NCI-H2196 (cell line): ENCODE data around the gene SKIC8.
"Not testable (repeated sequence)": the region's sequence is repeated elsewhere in the genome, so short reads cannot be mapped to it uniquely, and the experiment has no call there.

Experiments used
- DNase-seq: peaks from one replicate; lab custom pipeline; 2025; ENCODE audit not compliant: unreplicated experiment; lab: John Stamatoyannopoulos, UW

SKIC8 gene

GRCh38 chr15:78257681-78258080, 41.7 kb downstream of the SKIC8 start:
- no peak for DNase-seq

- DNase-seq = no peak
Measured at GRCh38 chr15:78256044-78256437, 43.4 kb downstream of the SKIC8 start.

- no peak for DNase-seq
Measured at GRCh38 chr15:78255421-78256043, 43.9 kb downstream of the SKIC8 start.

GRCh38 chr15:78251136-78251535, 48.3 kb downstream of the SKIC8 start:
- no peak for DNase-seq

GRCh38 chr15:78249131-78249530, 50.3 kb downstream of the SKIC8 start:
- no peak for DNase-seq

GRCh38 chr15:78247911-78248310, 51.5 kb downstream of the SKIC8 start:
- no peak for DNase-seq

GRCh38 chr15:78245976-78246620, 53.3 kb downstream of the SKIC8 start:
- DNase-seq = not testable (repeated sequence)

- DNase-seq = not testable (repeated sequence)
Measured at GRCh38 chr15:78245392-78245791, 54.0 kb downstream of the SKIC8 start.

- no peak for DNase-seq
Measured at GRCh38 chr15:78244893-78245292, 54.5 kb downstream of the SKIC8 start.

- DNase-seq = no peak
Measured at GRCh38 chr15:78244101-78244500, 55.3 kb downstream of the SKIC8 start.

GRCh38 chr15:78243491-78243941, 55.9 kb downstream of the SKIC8 start:
- DNase-seq = peak; percentile 13

GRCh38 chr15:78243058-78243457, 56.4 kb downstream of the SKIC8 start:
- DNase-seq = no peak

GRCh38 chr15:78242128-78242527, 57.3 kb downstream of the SKIC8 start:
- peak; percentile 3 for DNase-seq

GRCh38 chr15:78241017-78241416, 58.4 kb downstream of the SKIC8 start:
- peak; percentile 64 for DNase-seq

GRCh38 chr15:78239811-78240210, 59.6 kb downstream of the SKIC8 start:
- no peak for DNase-seq

GRCh38 chr15:78237146-78237545, 62.3 kb downstream of the SKIC8 start:
- DNase-seq = no peak

- no peak for DNase-seq
Measured at GRCh38 chr15:78236491-78236890, 62.9 kb downstream of the SKIC8 start.

GRCh38 chr15:78234515-78235040, 64.8 kb downstream of the SKIC8 start, which contains the start of gene ACSBG1:
TSS of gene ACSBG1 (minus strand) at chr15:78234565. CDS start at chr15:78234501, 64 bp downstream.
- DNase-seq = no peak

GRCh38 chr15:78233496-78233895, 65.9 kb downstream of the SKIC8 start:
- DNase-seq = no peak
